A673 (cell line): ENCODE results near the gene KIFC3.

Source experiments
- EZH2 ChIP-seq: fragments of 200-600 bp; sonication (generic); IDR thresholded peaks from 2 replicates; pipeline ENCODE4 v1.6.1; 2017; ENCODE audit warnings: borderline replicate concordance, low read depth, mild to moderate bottlenecking, mixed read lengths, antibody characterized with exemption, low read length; ENCODE audit not compliant: poor library complexity, severe bottlenecking
- TF ChIP-seq, protein P1 (sequence below): fragments of 300-800, 200-600 bp; sonication (generic); conservative IDR thresholded peaks from 2 replicates; pipeline ENCODE4 v1.5.1; 2017; ENCODE audit warnings: low read depth, mild to moderate bottlenecking, antibody characterized with exemption, low read length, moderate library complexity, mixed read lengths

DNA sequence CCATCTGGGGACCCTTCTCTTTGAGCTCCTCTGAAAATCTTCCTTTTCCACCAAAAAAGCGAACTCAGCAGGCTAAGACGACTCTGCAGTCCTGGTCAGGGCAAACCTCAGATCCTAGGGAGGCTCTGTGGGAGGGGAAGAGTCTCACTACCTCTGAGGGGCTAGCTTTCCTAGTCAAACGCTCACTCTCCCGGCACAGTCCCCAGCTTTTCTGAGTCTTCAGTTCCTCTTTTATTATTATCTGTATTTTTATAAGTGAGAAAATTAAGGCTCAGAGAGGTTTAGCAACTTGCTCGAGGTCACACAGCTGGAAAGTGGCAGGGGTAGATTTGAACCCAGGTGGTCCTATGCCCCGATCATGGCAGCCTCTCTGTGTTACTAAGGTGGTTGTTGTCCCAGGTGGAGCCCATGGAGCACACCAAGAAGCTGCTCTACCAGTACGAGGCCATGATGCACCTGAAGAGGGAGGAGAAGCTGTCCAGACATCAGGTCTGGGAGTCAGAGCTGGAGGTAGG lies 75.8 kb downstream of the KIFC3 start:
- no peak for TF ChIP-seq EZH2
- TF ChIP-seq, protein P1, sequence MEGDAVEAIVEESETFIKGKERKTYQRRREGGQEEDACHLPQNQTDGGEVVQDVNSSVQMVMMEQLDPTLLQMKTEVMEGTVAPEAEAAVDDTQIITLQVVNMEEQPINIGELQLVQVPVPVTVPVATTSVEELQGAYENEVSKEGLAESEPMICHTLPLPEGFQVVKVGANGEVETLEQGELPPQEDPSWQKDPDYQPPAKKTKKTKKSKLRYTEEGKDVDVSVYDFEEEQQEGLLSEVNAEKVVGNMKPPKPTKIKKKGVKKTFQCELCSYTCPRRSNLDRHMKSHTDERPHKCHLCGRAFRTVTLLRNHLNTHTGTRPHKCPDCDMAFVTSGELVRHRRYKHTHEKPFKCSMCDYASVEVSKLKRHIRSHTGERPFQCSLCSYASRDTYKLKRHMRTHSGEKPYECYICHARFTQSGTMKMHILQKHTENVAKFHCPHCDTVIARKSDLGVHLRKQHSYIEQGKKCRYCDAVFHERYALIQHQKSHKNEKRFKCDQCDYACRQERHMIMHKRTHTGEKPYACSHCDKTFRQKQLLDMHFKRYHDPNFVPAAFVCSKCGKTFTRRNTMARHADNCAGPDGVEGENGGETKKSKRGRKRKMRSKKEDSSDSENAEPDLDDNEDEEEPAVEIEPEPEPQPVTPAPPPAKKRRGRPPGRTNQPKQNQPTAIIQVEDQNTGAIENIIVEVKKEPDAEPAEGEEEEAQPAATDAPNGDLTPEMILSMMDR = no peak
